NCI-H526 treated with DMSO at 0.1 percent for 48 hours (cell line): ENCODE measurements around the gene BBS7.

Experiments
- DNase-seq: peaks from one replicate; lab custom pipeline; 2025; lab: John Stamatoyannopoulos, UW

BBS7 gene

DNA sequence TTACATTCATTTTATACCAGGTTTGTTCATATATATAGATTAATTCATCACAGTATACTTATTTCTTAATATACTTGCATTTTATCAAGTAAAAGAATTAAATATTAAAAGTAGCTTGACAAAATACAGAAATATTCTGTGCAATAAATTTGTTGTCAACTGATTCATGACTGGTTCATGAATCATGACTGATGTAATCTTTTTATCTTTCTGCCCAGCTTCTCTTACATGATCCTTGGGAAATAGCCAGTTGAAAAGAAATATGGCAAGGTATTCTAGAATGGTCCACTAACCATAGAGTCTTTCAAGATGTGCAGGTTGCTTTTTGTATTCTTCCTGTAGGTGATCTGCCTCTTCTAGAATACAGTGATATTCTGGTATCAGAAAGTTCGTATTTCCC is 42.4 kb downstream of the BBS7 start:
- no peak for DNase-seq

GRCh38 chr4:121824950-121825349 is 45.3 kb downstream of the BBS7 start:
- DNase-seq: no peak

DNA sequence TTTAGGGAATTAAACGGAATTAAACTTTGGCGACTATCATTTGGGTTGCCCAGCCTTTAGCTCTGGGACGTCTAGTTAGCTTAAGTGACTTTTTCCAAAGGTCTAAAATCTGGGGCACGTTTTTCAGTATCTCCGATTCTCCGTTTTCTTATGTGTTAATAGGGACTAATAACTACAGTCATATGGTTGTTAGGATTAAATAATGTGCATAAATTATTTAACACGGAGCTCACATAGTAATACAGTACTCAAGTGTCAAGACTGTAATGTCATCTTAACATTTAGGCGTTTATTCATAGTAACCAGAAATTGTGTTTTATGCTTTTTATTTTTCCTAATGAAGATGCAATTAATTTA is 46.1 kb downstream of the BBS7 start:
- DNase-seq: no peak

DNA sequence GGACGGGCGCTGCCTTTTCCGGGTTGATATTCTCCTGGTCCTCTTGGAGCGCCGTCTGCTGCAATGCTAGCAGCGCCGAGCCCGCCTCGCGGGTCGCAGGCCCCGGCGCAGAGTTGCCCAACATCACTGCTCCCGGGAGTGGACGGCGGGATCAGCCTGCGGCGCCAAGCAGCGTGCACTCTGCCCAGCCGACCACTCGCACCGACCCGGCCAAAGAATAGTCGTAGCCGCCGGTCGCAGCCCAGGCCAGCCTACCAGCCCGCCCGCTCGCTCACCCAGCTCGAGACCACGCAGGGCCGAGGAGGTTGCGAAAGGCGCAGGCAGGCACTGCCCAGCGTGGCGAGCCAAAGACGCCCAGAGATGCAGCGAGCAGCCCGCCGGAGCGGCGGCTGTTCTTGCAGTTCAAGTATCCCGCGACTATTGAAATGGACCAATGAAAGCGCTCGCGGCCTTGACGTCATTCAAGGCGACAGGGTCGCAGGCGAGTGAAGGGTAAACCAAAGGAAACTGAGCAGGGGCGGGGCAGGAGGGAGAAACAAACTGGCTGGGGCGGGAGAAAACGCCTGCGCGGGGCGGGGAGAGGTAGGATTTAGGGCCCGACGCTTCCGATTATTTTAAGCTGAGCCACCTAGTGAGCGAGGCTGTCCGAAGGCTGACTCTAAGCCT is 46.6 kb downstream of the BBS7 start, which contains the start of gene CCNA2:
TSS of gene CCNA2 (minus strand) at position 379 of the 666 bp plus-strand sequence. CDS start at position 124, 255 bp downstream.
- DNase-seq: peak; percentile 93

- no peak for DNase-seq
Observed at GRCh38 chr4:121822796-121823504, 47.3 kb downstream of the BBS7 start.

DNA sequence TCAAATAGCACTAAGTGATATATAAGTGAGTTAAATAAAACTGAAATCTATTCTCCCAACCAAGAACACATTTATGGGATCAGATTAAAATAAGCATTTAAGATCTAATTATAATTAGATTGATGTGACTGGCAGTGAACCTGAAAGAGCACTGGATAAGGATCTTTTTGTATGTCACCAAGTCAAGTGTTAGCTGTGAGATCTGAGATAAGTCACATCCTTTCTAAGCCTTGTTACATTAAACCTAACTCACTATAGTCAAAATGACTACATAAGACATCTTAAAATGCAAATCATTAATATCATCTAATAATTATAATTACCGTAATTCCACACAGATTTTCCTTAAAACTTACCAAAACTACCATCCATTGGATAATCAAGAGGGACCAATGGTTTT is 48.2 kb downstream of the BBS7 start:
- DNase-seq: no peak

- no peak for DNase-seq
Observed at GRCh38 chr4:121819216-121819965, 50.9 kb downstream of the BBS7 start.

DNA sequence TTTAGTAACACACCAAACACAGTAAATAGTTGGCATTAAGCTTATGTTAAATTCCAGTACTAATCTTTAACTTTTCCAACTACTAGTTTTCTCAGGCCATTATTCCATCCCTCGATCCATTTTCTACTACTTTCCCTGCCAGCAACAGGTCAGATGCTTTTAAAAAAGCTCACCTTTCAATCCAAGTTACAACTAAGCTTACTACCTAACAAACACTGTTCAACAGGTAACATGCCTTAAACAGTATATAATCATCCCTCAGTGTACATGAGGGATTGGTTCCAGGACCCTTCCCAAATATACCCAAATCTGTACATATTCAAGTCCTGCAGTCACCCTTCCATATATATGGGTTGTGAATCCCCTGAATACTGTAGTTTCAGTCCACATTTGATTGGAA is 52.1 kb downstream of the BBS7 start:
- no peak for DNase-seq

GRCh38 chr4:121817701-121818100 is 52.6 kb downstream of the BBS7 start:
- DNase-seq: no peak

GRCh38 chr4:121817006-121817405 is 53.3 kb downstream of the BBS7 start:
- no peak for DNase-seq

GRCh38 chr4:121814756-121815155 is 55.5 kb downstream of the BBS7 start:
- DNase-seq: no peak

- DNase-seq: no peak
Observed at GRCh38 chr4:121811122-121811521, 59.2 kb downstream of the BBS7 start.

DNA sequence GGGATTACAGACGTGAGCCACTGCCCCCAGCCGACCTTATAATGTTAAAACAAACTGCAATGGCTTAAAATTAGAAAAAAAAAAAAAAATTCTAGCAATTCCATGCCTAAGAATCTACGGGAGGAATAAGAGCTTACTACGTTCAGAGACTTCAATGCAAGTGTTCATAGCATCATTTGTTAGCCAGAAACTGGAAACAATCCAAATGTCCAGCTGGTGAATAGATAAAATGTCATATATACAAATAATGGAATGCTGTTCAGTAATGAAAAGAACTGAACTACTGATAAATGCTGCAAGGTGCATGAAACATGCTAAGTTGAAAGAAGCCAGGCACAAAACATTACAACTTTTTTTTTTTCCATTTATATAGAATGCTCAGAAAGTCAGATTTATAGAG is 63.9 kb downstream of the BBS7 start:
- DNase-seq: no peak

DNA sequence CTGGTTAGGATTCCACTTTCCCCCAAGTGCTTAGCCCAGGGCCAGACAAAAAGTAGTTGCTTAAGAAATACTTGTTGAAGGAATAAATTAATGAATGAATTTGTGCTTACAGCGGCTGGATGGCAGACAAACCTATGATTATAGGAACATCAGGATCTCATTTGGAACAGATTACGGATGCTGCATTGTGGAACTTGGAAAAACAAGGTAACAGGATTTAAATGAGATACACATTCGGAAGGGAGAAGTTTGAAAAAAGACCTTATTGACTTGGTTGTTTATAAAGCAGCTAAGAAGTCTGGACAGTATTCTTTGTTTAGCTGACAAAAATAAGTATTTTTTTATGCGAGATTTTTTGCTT is 68.6 kb downstream of the BBS7 start:
- no peak for DNase-seq

DNA sequence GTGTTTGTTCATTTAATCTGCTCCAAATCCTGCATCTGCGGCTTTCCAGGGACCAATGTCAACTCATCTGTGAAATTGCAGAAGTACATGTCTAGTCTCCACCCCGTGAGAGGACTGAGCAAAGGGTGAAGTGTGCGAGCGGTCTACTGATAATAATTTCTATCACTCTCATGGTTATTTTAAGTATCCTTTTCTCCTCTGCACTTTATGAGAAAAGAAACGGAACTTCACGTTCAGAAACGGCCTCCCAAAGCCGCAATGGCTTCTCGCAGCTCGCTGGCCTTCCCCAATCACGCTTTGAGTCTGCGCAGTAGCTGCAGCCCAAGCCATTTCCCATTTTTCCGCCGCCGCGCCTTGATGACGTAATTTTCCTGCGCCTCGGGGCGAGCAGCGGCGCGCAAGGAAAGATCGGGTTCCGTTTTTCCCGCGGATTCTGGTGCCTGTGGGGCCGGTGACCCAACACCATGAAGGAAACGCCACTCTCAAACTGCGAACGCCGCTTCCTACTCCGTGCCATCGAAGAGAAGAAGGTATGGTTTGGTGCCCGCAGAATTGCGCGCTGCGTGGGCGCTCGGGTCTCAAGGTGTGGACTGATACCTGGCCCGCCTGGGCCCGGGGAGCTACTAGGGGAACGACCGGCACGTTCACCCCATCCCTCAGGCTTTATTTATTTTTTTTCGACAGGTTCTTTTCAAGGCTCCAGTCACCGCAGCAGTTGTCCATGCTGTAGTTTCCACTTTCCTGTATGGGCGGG is 69.1 kb downstream of the BBS7 start, which contains the start of gene EXOSC9:
TSS of gene EXOSC9 (plus strand) at position 363 of the 754 bp plus-strand sequence. CDS start at position 465, 102 bp downstream.
- peak; percentile 73 for DNase-seq

DNA sequence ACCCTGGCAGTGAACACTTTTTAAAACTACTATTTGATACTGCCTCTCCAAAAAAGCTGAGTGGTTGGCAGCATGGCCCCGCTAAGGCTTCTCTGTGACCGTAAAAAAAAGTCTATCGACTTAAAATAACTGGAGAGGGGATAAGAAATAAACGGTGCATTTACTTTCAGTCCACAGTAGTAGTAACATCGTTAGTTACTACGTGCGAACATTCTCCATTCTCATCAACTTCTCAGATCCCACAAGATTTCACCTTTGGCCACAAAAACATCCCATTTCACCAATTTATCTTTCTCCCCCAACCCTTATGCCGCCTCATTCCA is 69.7 kb downstream of the BBS7 start:
- no peak for DNase-seq

DNA sequence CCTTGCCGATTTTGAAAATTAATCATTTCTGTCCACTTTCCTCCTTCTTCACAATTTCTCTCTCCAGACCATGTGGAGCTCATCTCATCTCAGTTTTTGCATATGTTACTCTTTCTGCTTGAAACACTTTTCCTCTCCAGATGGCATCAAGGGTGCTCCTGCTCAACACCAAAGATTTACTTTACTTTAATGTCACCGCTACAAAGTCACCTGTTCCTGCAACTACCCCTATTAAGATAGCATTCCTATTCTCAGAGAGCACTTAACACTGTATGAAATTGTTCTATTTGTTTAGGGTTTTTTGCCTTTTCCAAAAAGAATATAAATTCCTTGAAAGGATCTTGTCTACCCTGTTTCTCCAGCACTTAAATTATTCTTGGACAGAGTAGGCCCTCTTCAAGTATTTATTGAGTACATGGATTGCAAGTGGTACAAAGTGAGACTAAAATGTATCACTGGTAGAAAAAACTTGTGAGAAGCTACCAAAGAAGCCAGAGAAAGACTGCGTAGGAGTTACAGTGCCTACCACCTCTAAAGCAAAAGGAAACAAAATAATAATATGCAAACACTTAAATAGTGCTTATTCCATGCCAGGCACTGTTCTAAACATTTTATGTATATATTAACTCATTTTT is 70.3 kb downstream of the BBS7 start:
- no peak for DNase-seq

- no peak for DNase-seq
Observed at GRCh38 chr4:121799208-121799823, 71.0 kb downstream of the BBS7 start.

- no peak for DNase-seq
Observed at GRCh38 chr4:121796283-121796682, 74.0 kb downstream of the BBS7 start.

DNA sequence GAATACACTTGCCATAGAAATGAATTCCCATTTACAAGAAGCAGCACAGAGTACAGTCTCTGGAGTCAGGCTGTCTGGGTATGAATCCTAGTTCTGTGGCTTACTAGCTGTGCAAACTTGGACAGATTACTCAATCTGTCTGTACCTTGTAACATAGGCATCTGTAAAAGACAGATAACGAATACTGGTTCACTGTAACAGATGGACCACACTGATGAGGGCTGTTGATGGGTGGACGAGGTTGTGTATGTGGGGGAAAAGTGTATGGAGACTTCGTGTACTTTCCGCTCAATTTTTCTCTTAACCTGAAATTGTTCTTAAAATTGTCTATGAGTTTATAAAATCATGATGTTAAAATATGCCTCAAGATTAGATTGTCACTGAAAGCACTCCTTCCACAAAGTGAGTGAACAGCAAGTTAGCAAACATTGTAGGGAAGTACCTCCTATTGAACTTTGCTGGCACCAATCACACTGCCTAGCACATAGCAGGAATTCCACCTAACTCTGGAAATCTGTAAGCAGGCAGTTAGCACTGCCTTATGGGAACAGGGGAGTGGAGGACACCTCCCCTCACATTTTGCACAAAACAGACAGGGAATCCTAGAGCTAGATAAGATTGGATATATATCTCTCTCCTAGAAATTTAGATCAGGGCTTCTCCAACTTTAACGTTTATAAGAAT is 75.6 kb downstream of the BBS7 start:
- no peak for DNase-seq

DNA sequence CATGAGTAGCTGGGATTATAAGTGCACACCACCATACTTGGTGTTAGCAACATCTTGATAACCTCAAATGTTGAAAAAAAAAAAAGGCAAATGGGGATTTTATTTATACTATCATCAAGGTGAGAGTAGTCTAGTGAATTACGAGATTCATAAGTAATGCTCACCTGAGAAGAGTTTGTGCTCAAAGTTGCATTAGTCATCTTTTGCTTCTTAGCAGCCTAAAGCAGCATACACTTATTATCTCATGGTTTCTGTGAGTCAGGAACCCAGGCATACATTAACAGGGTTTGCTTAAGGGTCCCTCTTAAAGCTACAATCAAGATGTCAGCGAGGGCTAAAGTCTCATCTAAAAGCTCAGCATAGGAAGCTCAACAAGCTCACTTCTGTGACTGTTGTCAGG is 77.3 kb downstream of the BBS7 start:
- DNase-seq: no peak
